Keratinocyte (primary cell): ENCODE measurements around the gene MID1.

Source experiments
- EZH2 ChIP-seq: IDR thresholded peaks from one replicate; pipeline ENCODE4 v1.6.1; 2012; ENCODE audit warnings: inconsistent platforms, mild to moderate bottlenecking, low read length, moderate library complexity
- TF ChIP-seq, protein P1 (sequence below), 3 experiments: IDR thresholded peaks in 1 of 3; conservative IDR thresholded peaks in 1 of 3; optimal IDR thresholded peaks in 1 of 3; 2 replicates in 2 of 3; 3 replicates in 1 of 3; pipeline versions ENCODE3 to v1.5.1; 2011; ENCODE audit warnings: low read length in 3 of 3, mild to moderate bottlenecking in 3 of 3, moderate library complexity in 2 of 3, control low read depth in 1 of 3, inconsistent platforms in 1 of 3; ENCODE audit not compliant: insufficient read depth in 2 of 3; ENCODE audit errors: extremely low read depth in 1 of 3

DNA sequence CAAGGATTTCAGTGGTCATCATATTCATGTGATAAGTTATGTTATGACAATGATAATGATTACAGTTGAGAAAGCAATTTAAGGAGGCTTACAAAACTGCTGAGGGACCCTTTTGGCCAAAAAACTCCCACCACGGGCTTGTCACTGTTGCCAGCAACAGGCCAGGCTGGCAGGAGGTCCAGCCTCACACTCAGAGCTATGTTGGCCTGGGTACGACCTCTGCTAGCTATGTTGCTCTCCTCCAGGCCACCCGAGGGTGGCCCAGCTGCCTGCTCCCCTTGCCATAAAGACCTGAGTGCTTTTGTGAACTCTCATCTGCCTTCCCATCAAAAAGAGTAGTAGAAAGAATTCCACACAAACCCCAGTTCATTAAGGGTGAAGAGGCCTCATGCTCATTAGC is 52.0 kb downstream of the MID1 start:
- no peak for TF ChIP-seq EZH2
- TF ChIP-seq, protein P1, sequence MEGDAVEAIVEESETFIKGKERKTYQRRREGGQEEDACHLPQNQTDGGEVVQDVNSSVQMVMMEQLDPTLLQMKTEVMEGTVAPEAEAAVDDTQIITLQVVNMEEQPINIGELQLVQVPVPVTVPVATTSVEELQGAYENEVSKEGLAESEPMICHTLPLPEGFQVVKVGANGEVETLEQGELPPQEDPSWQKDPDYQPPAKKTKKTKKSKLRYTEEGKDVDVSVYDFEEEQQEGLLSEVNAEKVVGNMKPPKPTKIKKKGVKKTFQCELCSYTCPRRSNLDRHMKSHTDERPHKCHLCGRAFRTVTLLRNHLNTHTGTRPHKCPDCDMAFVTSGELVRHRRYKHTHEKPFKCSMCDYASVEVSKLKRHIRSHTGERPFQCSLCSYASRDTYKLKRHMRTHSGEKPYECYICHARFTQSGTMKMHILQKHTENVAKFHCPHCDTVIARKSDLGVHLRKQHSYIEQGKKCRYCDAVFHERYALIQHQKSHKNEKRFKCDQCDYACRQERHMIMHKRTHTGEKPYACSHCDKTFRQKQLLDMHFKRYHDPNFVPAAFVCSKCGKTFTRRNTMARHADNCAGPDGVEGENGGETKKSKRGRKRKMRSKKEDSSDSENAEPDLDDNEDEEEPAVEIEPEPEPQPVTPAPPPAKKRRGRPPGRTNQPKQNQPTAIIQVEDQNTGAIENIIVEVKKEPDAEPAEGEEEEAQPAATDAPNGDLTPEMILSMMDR (optimal IDR thresholded peaks at IDR 0.05 in 1 of 3, IDR thresholded peaks at IDR 0.05 in 1 of 3, conservative IDR thresholded peaks at IDR 0.05 in 1 of 3; ENCODE audit: extremely low read depth in 1 of 3, insufficient read depth in 2 of 3, low read length in 3 of 3), result no peak
